IMR-90 (cell line): Measurements from ENCODE around the gene SERPINB5. TPM values are rescaled to one million over a fixed set of nuclear protein-coding genes. Genes with fewer than 3 reads are reported as not detected.

Source experiments
- ATAC-seq: fragments of 200-7000 bp; cut with Tn5 transposase; 2 replicates; pipeline ENCODE4 v1.9.1; 2020; ENCODE audit warnings: low read depth, mild to moderate bottlenecking, moderate library complexity
- BruUV-seq: library from RNA; stranded (reverse); fragments of 400-500 nt; replicated peaks from 2 replicates; lab custom pipeline; 2021; lab: Mats Ljungman, UMichigan
- CTCF ChIA-PET: fragments of 300-600 bp; formaldehyde crosslinking; extraction: SDS; loops from one replicate; lab custom pipeline; 2021; ENCODE audit warnings: antibody characterized with exemption; lab: Yijun Ruan, JAX
- POLR2A ChIA-PET: fragments of 300-600 bp; sonication (Branson Sonifier 250); formaldehyde crosslinking; loops from one replicate; lab custom pipeline; 2022; ENCODE audit warnings: antibody characterized with exemption; ENCODE audit not compliant: unreplicated experiment; lab: Charles Lee
- DNase-seq: peaks from one replicate; pipeline ENCODE4 v3.0.0; 2013
- H2AFZ ChIP-seq: replicated peaks from 2 replicates; pipeline ENCODE3; 2013; ENCODE audit warnings: low read length, mild to moderate bottlenecking; ENCODE audit not compliant: poor library complexity
- H2AK5ac ChIP-seq: 2 replicates; pipeline ENCODE4 v1.6.1; 2013; ENCODE audit warnings: low read depth, low read length, inconsistent platforms
- H2AK9ac ChIP-seq: replicated peaks from 2 replicates; pipeline ENCODE3; 2013; ENCODE audit warnings: mild to moderate bottlenecking, low read depth, low read length, moderate library complexity; ENCODE audit not compliant: poor library complexity
- H2BK120ac ChIP-seq: 2 replicates; pipeline ENCODE4 v1.6.1; 2013; ENCODE audit warnings: low read depth, low read length, inconsistent platforms
- H2BK15ac ChIP-seq: 3 replicates; pipeline ENCODE4 v1.6.1; 2013; ENCODE audit warnings: low read depth, low read length, inconsistent platforms
- H2BK20ac ChIP-seq: 2 replicates; pipeline ENCODE4 v1.6.1; 2013; ENCODE audit warnings: low read depth, mild to moderate bottlenecking, inconsistent platforms, low read length, moderate library complexity
- H2BK5ac ChIP-seq: 2 replicates; pipeline ENCODE4 v1.6.1; 2013; ENCODE audit warnings: mild to moderate bottlenecking, low read depth, low read length, inconsistent platforms; ENCODE audit not compliant: poor library complexity, severe bottlenecking
- H3K14ac ChIP-seq: replicated peaks from 2 replicates; pipeline ENCODE4 v1.6.1; 2013; ENCODE audit warnings: low read depth, low read length, inconsistent platforms
- H3K18ac ChIP-seq: 2 replicates; pipeline ENCODE4 v1.6.1; 2013; ENCODE audit warnings: low read depth, low read length, control low read depth
- H3K23ac ChIP-seq: 2 replicates; pipeline ENCODE4 v1.6.1; 2013; ENCODE audit warnings: low read depth, low read length, inconsistent platforms
- H3K27ac ChIP-seq: 2 replicates; pipeline ENCODE4 v1.5.1; 2013; ENCODE audit warnings: mild to moderate bottlenecking, control low read depth, low read length; ENCODE audit not compliant: insufficient read depth
- H3K27me3 ChIP-seq: 2 replicates; pipeline ENCODE4 v1.6.1; 2013; ENCODE audit warnings: low read length; ENCODE audit not compliant: control insufficient read depth, insufficient read depth
- H3K36me3 ChIP-seq: 2 replicates; pipeline ENCODE4 v1.6.1; 2013; ENCODE audit warnings: low read length, mixed read lengths; ENCODE audit not compliant: control insufficient read depth, insufficient read depth
- H3K4ac ChIP-seq: 2 replicates; pipeline ENCODE4 v1.6.1; 2013; ENCODE audit warnings: low read depth, low read length, inconsistent platforms
- H3K4me1 ChIP-seq: 2 replicates; pipeline ENCODE4 v1.6.1; 2013; ENCODE audit warnings: low read length, mixed read lengths; ENCODE audit not compliant: control insufficient read depth, insufficient read depth
- H3K4me2 ChIP-seq: 2 replicates; pipeline ENCODE4 v1.6.1; 2013; ENCODE audit warnings: low read depth, mild to moderate bottlenecking, control low read depth, low read length, moderate library complexity
- H3K4me3 ChIP-seq: 2 replicates; pipeline ENCODE4 v1.5.1; 2013; ENCODE audit warnings: low read depth, mild to moderate bottlenecking, control low read depth, low read length, moderate library complexity; ENCODE audit not compliant: insufficient read depth
- H3K56ac ChIP-seq: 2 replicates; pipeline ENCODE4 v1.6.1; 2013; ENCODE audit warnings: low read length, inconsistent platforms; ENCODE audit not compliant: insufficient read depth; ENCODE audit errors: extremely low read depth
- H3K79me1 ChIP-seq, 2 experiments: 2 replicates each; pipeline ENCODE4 v1.6.1; 2013; ENCODE audit warnings: low read length in 2 of 2, inconsistent platforms in 1 of 2, low read depth in 1 of 2
- H3K9ac ChIP-seq: 2 replicates; pipeline ENCODE4 v1.6.1; 2013; ENCODE audit warnings: low read depth, low read length, control low read depth
- H3K9me1 ChIP-seq: 2 replicates; pipeline ENCODE4 v1.6.1; 2013; ENCODE audit warnings: low read length, inconsistent platforms; ENCODE audit not compliant: insufficient read depth
- H3K9me3 ChIP-seq: 2 replicates; pipeline ENCODE4 v1.6.1; 2013; ENCODE audit warnings: low read length; ENCODE audit not compliant: control insufficient read depth, insufficient read depth
- H4K20me1 ChIP-seq: 2 replicates; pipeline ENCODE4 v1.6.1; 2013; ENCODE audit warnings: low read length, inconsistent platforms; ENCODE audit not compliant: insufficient read depth
- H4K5ac ChIP-seq: 2 replicates; pipeline ENCODE4 v1.6.1; 2013; ENCODE audit warnings: mild to moderate bottlenecking, low read depth, low read length, control low read depth
- H4K8ac ChIP-seq, 2 experiments: 2 replicates each; pipeline ENCODE4 v1.6.1; 2013; ENCODE audit warnings: low read depth in 2 of 2, low read length in 2 of 2, control low read depth in 1 of 2, inconsistent platforms in 1 of 2
- H4K91ac ChIP-seq: 2 replicates; pipeline ENCODE4 v1.6.1; 2013; ENCODE audit warnings: low read depth, low read length, inconsistent platforms; ENCODE audit not compliant: insufficient read depth
- BHLHE40 ChIP-seq: fragments of 150-350 bp; IDR thresholded peaks from 2 replicates; pipeline ENCODE4 v1.6.1; 2016; ENCODE audit warnings: mild to moderate bottlenecking, low read depth, low read length
- CHD1 ChIP-seq: IDR thresholded peaks from 2 replicates; pipeline ENCODE4 v1.6.1; 2012; ENCODE audit warnings: low read depth, low read length, improper control_type of control experiment
- ELK1 ChIP-seq: fragments of 150-350 bp; IDR thresholded peaks from 2 replicates; pipeline ENCODE4 v1.6.1; 2016; ENCODE audit warnings: low read depth, mild to moderate bottlenecking, low read length, moderate library complexity, borderline replicate concordance
- FOS ChIP-seq: fragments of 150-350 bp; IDR thresholded peaks from 2 replicates; pipeline ENCODE4 v1.6.1; 2016; ENCODE audit warnings: low read depth, low read length
- MAFK ChIP-seq: IDR thresholded peaks from 2 replicates; pipeline ENCODE4 v1.6.1; 2012; ENCODE audit warnings: low read depth, low read length, improper control_type of control experiment
- MAZ ChIP-seq: IDR thresholded peaks from 2 replicates; pipeline ENCODE4 v1.6.1; 2012; ENCODE audit warnings: low read depth, mild to moderate bottlenecking, low read length, improper control_type of control experiment, moderate library complexity, borderline replicate concordance
- NFE2L2 ChIP-seq: fragments of 150-350 bp; IDR thresholded peaks from 2 replicates; pipeline ENCODE4 v1.6.1; 2016; ENCODE audit warnings: low read depth, mild to moderate bottlenecking, low read length
- POLR2A ChIP-seq: IDR thresholded peaks from 2 replicates; pipeline ENCODE4 v1.6.1; 2012; ENCODE audit warnings: mild to moderate bottlenecking, low read depth, low read length
- RAD21 ChIP-seq: IDR thresholded peaks from 2 replicates; pipeline ENCODE4 v1.6.1; 2012; ENCODE audit warnings: low read length, improper control_type of control experiment
- RCOR1 ChIP-seq: IDR thresholded peaks from 2 replicates; pipeline ENCODE4 v1.6.1; 2012; ENCODE audit warnings: mild to moderate bottlenecking, low read length, improper control_type of control experiment; ENCODE audit not compliant: insufficient replicate concordance
- USF2 ChIP-seq: fragments of 150-350 bp; IDR thresholded peaks from 2 replicates; pipeline ENCODE4 v1.6.1; 2017; ENCODE audit warnings: mild to moderate bottlenecking, antibody characterized with exemption, low read length, low read depth
- WGBS, 2 experiments: methylation state at CpG; one replicate each; pipeline versions ENCODE4 v1.1.5 to v1.1.7; 2013; ENCODE audit warnings: missing lambda C conversion rate in 2 of 2; ENCODE audit not compliant: insufficient read length in 1 of 2; ENCODE audit errors: extremely low coverage in 2 of 2; 5-methylcytosine and 5-hydroxymethylcytosine counted together
- dilution Hi-C: fragments of 300-500 bp; cut with HindIII; formaldehyde crosslinking; loops from one replicate; pipeline ENCODE4 v1.14.3; 2018; ENCODE audit warnings: low sequenced_read_pairs; ENCODE audit not compliant: unreplicated experiment
- in situ Hi-C: fragments of 300-500 bp; cut with MboI; formaldehyde crosslinking; loops from 3 replicates; pipeline ENCODE4 v1.14.3; 2019; ENCODE audit warnings: low sequenced_read_pairs, inconsistent platforms, mixed read lengths
- intact Hi-C: fragments of 100-400 bp; cut with micrococcal nuclease; formaldehyde crosslinking; loops from 2 replicates; pipeline ENCODE4 v1.10.0; 2022
- polyA plus RNA-seq, 3 experiments: library from polyadenylated mRNA; depleted of rRNA; stranded (reverse); fragments of >200 nt; gene quantifications; 2 replicates each; pipeline ENCODE4 v1.2.3, GENCODE V29; 2012; ENCODE audit warnings: low replicate concordance in 1 of 3
- total RNA-seq: library from RNA; depleted of rRNA; stranded (reverse); fragments of >200 nt; gene quantifications from 2 replicates; pipeline ENCODE4 v1.2.3, GENCODE V29; 2012
- TF ChIP-seq, protein P1 (sequence below): conservative IDR thresholded peaks from 2 replicates; pipeline ENCODE4 v1.5.1; 2012; ENCODE audit warnings: mild to moderate bottlenecking, low read depth, low read length, improper control_type of control experiment

The SERPINB5 gene
- total and polyA plus RNA-seq, 2 of the 4 experiments (the other 2 are of a cell fraction): not detected

DNA sequence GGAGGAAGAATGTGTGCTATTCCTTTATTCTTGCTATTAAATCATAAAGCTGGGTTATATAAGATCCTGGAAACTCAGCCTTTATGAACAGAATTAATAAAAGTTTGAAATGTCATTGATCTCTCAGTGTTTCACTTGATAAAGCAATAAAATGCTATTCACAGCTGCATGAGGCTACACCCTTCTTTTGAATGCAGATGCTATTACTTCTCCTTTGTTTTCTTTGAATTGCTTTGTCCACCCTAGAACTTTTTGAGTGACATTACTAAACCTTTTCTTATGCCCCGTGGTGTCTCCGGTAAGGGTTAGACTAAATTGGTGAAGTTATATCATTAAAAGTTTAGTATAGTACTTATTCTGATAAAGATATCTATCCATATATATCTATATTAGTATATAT lies 18.9 kb downstream of the SERPINB5 start:
- H2BK15ac ChIP-seq: no peak overlapping the region
- H4K91ac ChIP-seq: no peak overlapping the region
- H3K4ac ChIP-seq: no peak overlapping the region
- H3K9me3 ChIP-seq: no peaks in the 10 kb centered on the region
- no peaks in the 10 kb centered on the region for H3K36me3 ChIP-seq
- dilution Hi-C loops (no loop called here), intact Hi-C loops (no loop called here), in situ Hi-C loops (no loop called here)
- no peak overlapping the region for H3K4me3 ChIP-seq
- POLR2A ChIA-PET: no interaction called here
- H3K56ac ChIP-seq: no peak overlapping the region
- H2BK20ac ChIP-seq: no peak overlapping the region
- H3K18ac ChIP-seq: no peak overlapping the region
- no peak overlapping the region for H2AFZ ChIP-seq
- H4K8ac ChIP-seq: no peak overlapping the region
- TF ChIP-seq USF2: no peak
- no peak for TF ChIP-seq POLR2A
- no peak for TF ChIP-seq CHD1
- no peak for TF ChIP-seq MAZ
- no peak for TF ChIP-seq RAD21
- TF ChIP-seq FOS: no peak
- no peak for TF ChIP-seq ELK1
- no peak for TF ChIP-seq NFE2L2
- TF ChIP-seq, protein P1, sequence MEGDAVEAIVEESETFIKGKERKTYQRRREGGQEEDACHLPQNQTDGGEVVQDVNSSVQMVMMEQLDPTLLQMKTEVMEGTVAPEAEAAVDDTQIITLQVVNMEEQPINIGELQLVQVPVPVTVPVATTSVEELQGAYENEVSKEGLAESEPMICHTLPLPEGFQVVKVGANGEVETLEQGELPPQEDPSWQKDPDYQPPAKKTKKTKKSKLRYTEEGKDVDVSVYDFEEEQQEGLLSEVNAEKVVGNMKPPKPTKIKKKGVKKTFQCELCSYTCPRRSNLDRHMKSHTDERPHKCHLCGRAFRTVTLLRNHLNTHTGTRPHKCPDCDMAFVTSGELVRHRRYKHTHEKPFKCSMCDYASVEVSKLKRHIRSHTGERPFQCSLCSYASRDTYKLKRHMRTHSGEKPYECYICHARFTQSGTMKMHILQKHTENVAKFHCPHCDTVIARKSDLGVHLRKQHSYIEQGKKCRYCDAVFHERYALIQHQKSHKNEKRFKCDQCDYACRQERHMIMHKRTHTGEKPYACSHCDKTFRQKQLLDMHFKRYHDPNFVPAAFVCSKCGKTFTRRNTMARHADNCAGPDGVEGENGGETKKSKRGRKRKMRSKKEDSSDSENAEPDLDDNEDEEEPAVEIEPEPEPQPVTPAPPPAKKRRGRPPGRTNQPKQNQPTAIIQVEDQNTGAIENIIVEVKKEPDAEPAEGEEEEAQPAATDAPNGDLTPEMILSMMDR: no peak
- no peak for TF ChIP-seq MAFK
- TF ChIP-seq RCOR1: no peak
- no peak for TF ChIP-seq BHLHE40
- H3K14ac ChIP-seq: no peak overlapping the region
- no peak for ATAC-seq
- H2AK5ac ChIP-seq: no peak overlapping the region
- H3K79me1 ChIP-seq: no peaks in the 10 kb centered on the region
- no peak overlapping the region for H3K27ac ChIP-seq
- H3K27me3 ChIP-seq: peaks cover 4% of the 10 kb centered on the region; the same call in 1 of the 2 replicates
- no peaks in the 10 kb centered on the region for H3K9me1 ChIP-seq
- no peaks in the 10 kb centered on the region for H4K20me1 ChIP-seq
- BruUV-seq: no TSS peak
- no peak overlapping the region for H2BK120ac ChIP-seq
- no peak overlapping the region for H3K9ac ChIP-seq
- CTCF ChIA-PET: no interaction called here
- DNase-seq: no peak
- no peaks in the 10 kb centered on the region for H3K4me1 ChIP-seq
- no peak overlapping the region for H3K23ac ChIP-seq
- WGBS, 2 experiments: no CpG with 5 or more reads among the region's 2 CpGs
- no peak overlapping the region for H4K5ac ChIP-seq
- H3K4me2 ChIP-seq: no peak overlapping the region
- H2AK9ac ChIP-seq: no peak overlapping the region
- no peak overlapping the region for H2BK5ac ChIP-seq
